H1 (cell line): Measurements from ENCODE around the gene DDA1. TPM values are rescaled to one million over a fixed set of nuclear protein-coding genes. Genes with fewer than 3 reads are reported as not detected.

Source experiments
- CTCF ChIA-PET: fragments of 300-600 bp; sonication (Branson Sonifier 250); formaldehyde crosslinking; loops from one replicate; lab custom pipeline; 2021; ENCODE audit not compliant: partially characterized antibody; lab: Charles Lee
- POLR2A ChIA-PET: fragments of 300-600 bp; sonication (Branson Sonifier 250); formaldehyde crosslinking; loops from one replicate; lab custom pipeline; 2021; ENCODE audit warnings: inconsistent platforms; ENCODE audit not compliant: partially characterized antibody; lab: Charles Lee
- DNase-seq, 2 experiments: peaks; one replicate each; pipeline versions ENCODE4 v3.0.0 to v3.0.0-alpha.2; 2010 to 2022; ENCODE audit warnings: low spot score in 2 of 2, low read depth in 1 of 2, mixed read lengths in 1 of 2
- FAIRE-seq: peaks from 2 replicates; lab custom pipeline; 2011; peaks lifted over from hg19 to GRCh38; lab: Jason Lieb, UNC
- H2AFZ ChIP-seq: 2 replicates; pipeline ENCODE4 v1.8.1; 2012; ENCODE audit warnings: low read length, inconsistent platforms
- H2AK5ac ChIP-seq: 2 replicates; pipeline ENCODE4 v1.6.1; 2013; ENCODE audit warnings: low read depth, low read length
- H2BK120ac ChIP-seq: replicated peaks from 2 replicates; pipeline ENCODE3; 2013; ENCODE audit warnings: low read depth, low read length, inconsistent platforms
- H2BK12ac ChIP-seq: 2 replicates; pipeline ENCODE4 v1.6.1; 2013; ENCODE audit warnings: low read depth, low read length
- H2BK15ac ChIP-seq: 2 replicates; pipeline ENCODE4 v1.6.1; 2013; ENCODE audit warnings: low read length
- H2BK20ac ChIP-seq: 2 replicates; pipeline ENCODE4 v1.6.1; 2013; ENCODE audit warnings: low read length
- H2BK5ac ChIP-seq: 2 replicates; pipeline ENCODE4 v1.6.1; 2013; ENCODE audit warnings: low read depth, low read length
- H3K14ac ChIP-seq: 2 replicates; pipeline ENCODE4 v1.6.1; 2013; ENCODE audit warnings: inconsistent platforms; ENCODE audit not compliant: insufficient read length
- H3K18ac ChIP-seq: 2 replicates; pipeline ENCODE4 v1.6.1; 2013; ENCODE audit warnings: low read length; ENCODE audit errors: extremely low read depth
- H3K23ac ChIP-seq: 2 replicates; pipeline ENCODE4 v1.6.1; 2013; ENCODE audit warnings: inconsistent platforms; ENCODE audit not compliant: insufficient read length
- H3K23me2 ChIP-seq: 2 replicates; pipeline ENCODE4 v1.6.1; 2013; ENCODE audit warnings: low read depth, low read length
- H3K27ac ChIP-seq: 2 replicates; pipeline ENCODE4 v1.6.1; 2011; ENCODE audit warnings: low read depth, low read length, inconsistent platforms
- H3K27me3 ChIP-seq, 4 experiments: replicated peaks in 1 of 4; 1 replicate in 1 of 4; 2 replicates in 3 of 4; pipeline versions ENCODE4 v1.6.1 to v1.8.1; 2011 to 2013; ENCODE audit warnings: low read length in 3 of 4, mild to moderate bottlenecking in 3 of 4, inconsistent platforms in 2 of 4, mixed read lengths in 2 of 4, moderate library complexity in 1 of 4; ENCODE audit not compliant: control insufficient read depth in 3 of 4, insufficient read depth in 3 of 4; ENCODE audit errors: extremely low read depth in 1 of 4
- H3K36me3 ChIP-seq, 4 experiments: 2 replicates each; pipeline versions ENCODE4 v1.6.1 to v1.8.1; 2011 to 2013; ENCODE audit warnings: mild to moderate bottlenecking in 4 of 4, low read length in 3 of 4, moderate library complexity in 2 of 4, control low read depth in 1 of 4, inconsistent platforms in 1 of 4; ENCODE audit not compliant: insufficient read depth in 4 of 4, control insufficient read depth in 2 of 4
- H3K4ac ChIP-seq: replicated peaks from 2 replicates; pipeline ENCODE3; 2013; ENCODE audit warnings: low read length, low read depth, mixed read lengths, inconsistent platforms; ENCODE audit not compliant: insufficient read length
- H3K4me1 ChIP-seq, 4 experiments: replicated peaks in 1 of 4; 1 replicate in 1 of 4; 2 replicates in 3 of 4; pipeline versions ENCODE4 v1.6.1 to v1.8.1; 2011 to 2013; ENCODE audit warnings: low read length in 3 of 4, inconsistent platforms in 2 of 4, mixed read lengths in 1 of 4; ENCODE audit not compliant: insufficient read depth in 4 of 4, control insufficient read depth in 3 of 4
- H3K4me2 ChIP-seq, 2 experiments: 2 replicates each; pipeline versions ENCODE4 v1.6.1 to v1.8.1; 2011 to 2013; ENCODE audit warnings: low read depth in 2 of 2, low read length in 2 of 2, control low read depth in 1 of 2, inconsistent platforms in 1 of 2, mild to moderate bottlenecking in 1 of 2; ENCODE audit not compliant: insufficient read depth in 1 of 2
- H3K4me3 ChIP-seq, 4 experiments: fragments of 200-600, 300-600 bp in 1 of 4; sonication (generic), shearing (Covaris generic), sonication (Bioruptor Twin) in 1 of 4; 2 replicates each; pipeline versions ENCODE4 v1.5.1 to v1.8.1; 2011 to 2016; ENCODE audit warnings: low read length in 4 of 4, low read depth in 3 of 4, control low read depth in 2 of 4, inconsistent platforms in 2 of 4, mild to moderate bottlenecking in 2 of 4, mixed read lengths in 1 of 4, moderate library complexity in 1 of 4; ENCODE audit not compliant: insufficient read depth in 2 of 4; ENCODE audit errors: extremely low read depth in 1 of 4
- H3K56ac ChIP-seq: replicated peaks from 2 replicates; pipeline ENCODE3; 2013; ENCODE audit warnings: low read depth, mild to moderate bottlenecking, mixed read lengths, low read length, inconsistent platforms; ENCODE audit not compliant: insufficient read length
- H3K79me1 ChIP-seq: 2 replicates; pipeline ENCODE4 v1.6.1; 2013; ENCODE audit warnings: low read depth, low read length, control low read depth
- H3K79me2 ChIP-seq, 2 experiments: 2 replicates each; pipeline versions ENCODE4 v1.6.1 to v1.8.1; 2012 to 2013; ENCODE audit warnings: low read length in 2 of 2, mild to moderate bottlenecking in 2 of 2, inconsistent platforms in 1 of 2; ENCODE audit not compliant: insufficient read depth in 2 of 2, control insufficient read depth in 1 of 2
- H3K9ac ChIP-seq, 4 experiments: replicated peaks in 1 of 4; 1 replicate in 1 of 4; 2 replicates in 3 of 4; pipeline versions ENCODE4 v1.6.1 to v1.8.1; 2011 to 2013; ENCODE audit warnings: low read depth in 3 of 4, low read length in 3 of 4, control low read depth in 2 of 4, mild to moderate bottlenecking in 2 of 4, moderate library complexity in 2 of 4, inconsistent platforms in 1 of 4; ENCODE audit errors: extremely low read depth in 1 of 4
- H3K9me3 ChIP-seq, 2 experiments: 2 replicates each; pipeline versions ENCODE4 v1.6.1 to v1.8.1; 2012 to 2013; ENCODE audit warnings: mild to moderate bottlenecking in 2 of 2, moderate library complexity in 2 of 2, control low read depth in 1 of 2, inconsistent platforms in 1 of 2, low read depth in 1 of 2, low read length in 1 of 2, mixed read lengths in 1 of 2; ENCODE audit not compliant: insufficient read depth in 2 of 2
- H4K20me1 ChIP-seq, 2 experiments: replicated peaks in 1 of 2; 2 replicates each; pipeline versions ENCODE3 to v1.8.1; 2011 to 2013; ENCODE audit warnings: inconsistent platforms in 2 of 2, low read length in 2 of 2, mild to moderate bottlenecking in 1 of 2; ENCODE audit not compliant: insufficient read depth in 2 of 2, control insufficient read depth in 1 of 2
- H4K5ac ChIP-seq: 2 replicates; pipeline ENCODE4 v1.6.1; 2013; ENCODE audit warnings: low read length, low read depth, mixed read lengths, inconsistent platforms; ENCODE audit not compliant: insufficient read length
- H4K8ac ChIP-seq: 2 replicates; pipeline ENCODE4 v1.8.0; 2013; ENCODE audit warnings: mild to moderate bottlenecking, moderate library complexity, low read length, inconsistent platforms; ENCODE audit not compliant: insufficient read depth; ENCODE audit errors: extremely low read depth
- H4K91ac ChIP-seq: replicated peaks from 2 replicates; pipeline ENCODE3; 2013; ENCODE audit warnings: low read length, mixed read lengths, inconsistent platforms; ENCODE audit not compliant: insufficient read length
- CTBP2 ChIP-seq: IDR thresholded peaks from 2 replicates; pipeline ENCODE4 v1.7.0; 2011; ENCODE audit warnings: borderline replicate concordance, mild to moderate bottlenecking, moderate library complexity, mixed read lengths, low read length; ENCODE audit not compliant: insufficient read depth, insufficient read length
- FOSL1 ChIP-seq: IDR thresholded peaks from 2 replicates; pipeline ENCODE4 v1.6.1; 2011; ENCODE audit warnings: mild to moderate bottlenecking, low read depth, low read length, moderate library complexity; ENCODE audit not compliant: insufficient read depth
- KDM5A ChIP-seq: fragments of 200-600 bp; IDR thresholded peaks from 2 replicates; pipeline ENCODE4 v1.7.1; 2012; ENCODE audit warnings: mild to moderate bottlenecking, low read length, inconsistent platforms, mixed read lengths
- MAX ChIP-seq: IDR thresholded peaks from 2 replicates; pipeline ENCODE4 v1.6.1; 2012; ENCODE audit warnings: inconsistent platforms
- NANOG ChIP-seq: IDR thresholded peaks from 2 replicates; pipeline ENCODE4 v1.6.1; 2011; ENCODE audit warnings: low read length, low read depth, mild to moderate bottlenecking, inconsistent platforms; ENCODE audit not compliant: insufficient read depth, poor library complexity, severe bottlenecking
- POU5F1 ChIP-seq: IDR thresholded peaks from 2 replicates; pipeline ENCODE4 v1.6.1; 2011; ENCODE audit warnings: low read depth, mild to moderate bottlenecking, low read length, moderate library complexity
- SIRT6 ChIP-seq: IDR thresholded peaks from one replicate; pipeline ENCODE4 v1.7.1; 2012; ENCODE audit warnings: low read length, inconsistent platforms
- WGBS, 2 experiments: shearing (Covaris generic) in 1 of 2; methylation state at CpG; one replicate each; pipeline versions ENCODE4 v1.1.6 to v1.1.7; 2013 to 2015; ENCODE audit warnings: low lambda C conversion rate in 2 of 2, mixed read lengths in 2 of 2, inconsistent platforms in 1 of 2, low coverage in 1 of 2, missing lambda C conversion rate in 1 of 2; ENCODE audit not compliant: insufficient replicate concordance in 2 of 2, insufficient coverage in 1 of 2, insufficient read length in 1 of 2; ENCODE audit errors: extremely low coverage in 1 of 2, missing lambda C conversion rate in 1 of 2; 5-methylcytosine and 5-hydroxymethylcytosine counted together
- polyA plus RNA-seq, 7 experiments: library from polyadenylated mRNA; depleted of rRNA in 3 of 7; stranded (reverse) in 5 of 7; unstranded in 2 of 7; fragments of >200 nt in 5 of 7; fragments of 200-250 nt in 2 of 7; gene quantifications; 1 replicate in 5 of 7; 2 replicates in 1 of 7; 4 replicates in 1 of 7; pipeline versions ENCODE4 v1.2.1 to v1.2.3, GENCODE V29; 2011 to 2013; ENCODE audit warnings: missing spikeins in 2 of 7, mixed read lengths in 2 of 7
- total RNA-seq: library from RNA; stranded (reverse); fragmentation: NEBNext Ultra II Directional; extraction: Animal tissue kit (Norgen Biotek cat#: 25700); gene quantifications from 2 replicates; pipeline ENCODE4 v1.2.1, GENCODE V29; 2021
- TF ChIP-seq, protein P1 (sequence below): IDR thresholded peaks from 2 replicates; pipeline ENCODE4 v1.6.1; 2011; ENCODE audit warnings: low read length, improper control_type of control experiment

The DDA1 gene
- total and polyA plus RNA-seq, 2 of the 8 experiments (the other 6 are each of a cell fraction or from before 2014, with no cell fraction given), result 29.2 to 34.5 TPM

GRCh38 chr19:17329366-17330261 lies 20.3 kb downstream of the DDA1 start:
- no peak for FAIRE-seq
- Histone ChIP-seq H2BK120ac (no peak overlapping the region), H3K4me1 (peaks cover 0 to 30% (median 22%) of the 10 kb centered on the region in 4 experiments; a peak in 6 of 7 replicates), H3K27me3 (no peaks in the 10 kb centered on the region; a peak in 1 of 7 replicates), H3K4me3 (peak overlapping the region in 2 of 4 experiments; percentile 60 to 95; a peak in 3 of 8 replicates), H2BK15ac (peak overlapping the region; percentile 100), H3K79me2 (no peaks in the 10 kb centered on the region), H3K23me2 (peaks cover 15% of the 10 kb centered on the region), H4K20me1 (peaks cover 0 to 14% of the 10 kb centered on the region in 2 experiments), H3K27ac (no peak overlapping the region), H3K18ac (peak overlapping the region; percentile 87; the same call in 1 of the 2 replicates), H4K91ac (no peak overlapping the region), H2BK20ac (no peak overlapping the region), H3K23ac (no peak overlapping the region), H3K56ac (no peak overlapping the region), H3K4ac (peak overlapping the region; percentile 53), H2BK12ac (no peak overlapping the region; the same call in 1 of the 2 replicates), H3K9me3 (no peaks in the 10 kb centered on the region), H4K5ac (no peak overlapping the region), H2AK5ac (0 out of 2 replicates have a peak overlapping the region, but pooled peaks have one; percentile 65), H3K14ac (no peak overlapping the region), H2AFZ (no peak overlapping the region), H2BK5ac (0 out of 2 replicates have a peak overlapping the region, but pooled peaks have one; percentile 16), H3K9ac (no peak overlapping the region), H3K4me2 (peak overlapping the region; percentile 72 to 81), H3K36me3 (peaks cover 0 to 7% (median 3%) of the 10 kb centered on the region in 4 experiments; a peak in 4 of 8 replicates), H3K79me1 (0 out of 2 replicates have a peak, but pooled peaks cover 2% of the 10 kb centered on the region), H4K8ac (peak overlapping the region; percentile 80; the same call in 1 of the 2 replicates)
- CTCF ChIA-PET, result interaction anchor here (0.9 to 3.2 kb wide), 7 partner anchors 11 to 277 kb away, joined by 3 to 13 read pairs (median 4); partner anchors contain the start of genes DDA1 and MRPL34
- no peak for DNase-seq
- WGBS, 2 experiments, result 83% methylated on average over 43 of the region's 51 CpGs; no CpG with 5 or more reads in 1 of the 2 experiments
- POLR2A ChIA-PET, result interaction anchor here (1.0 to 17.1 kb wide), 4 partner anchors 9 to 116 kb away, joined by 3 to 329 read pairs (median 52); partner anchors contain the start of genes ABHD8, ANO8, DDA1 and GTPBP3
- TF ChIP-seq NANOG, result no peak
- no peak for TF ChIP-seq KDM5A
- TF ChIP-seq POU5F1, result no peak
- TF ChIP-seq CTBP2, result no peak
- no peak for TF ChIP-seq SIRT6
- TF ChIP-seq FOSL1, result no peak
- TF ChIP-seq MAX, result 0 out of 2 replicates have a peak, but pooled peaks have one; percentile 16
- TF ChIP-seq, protein P1, sequence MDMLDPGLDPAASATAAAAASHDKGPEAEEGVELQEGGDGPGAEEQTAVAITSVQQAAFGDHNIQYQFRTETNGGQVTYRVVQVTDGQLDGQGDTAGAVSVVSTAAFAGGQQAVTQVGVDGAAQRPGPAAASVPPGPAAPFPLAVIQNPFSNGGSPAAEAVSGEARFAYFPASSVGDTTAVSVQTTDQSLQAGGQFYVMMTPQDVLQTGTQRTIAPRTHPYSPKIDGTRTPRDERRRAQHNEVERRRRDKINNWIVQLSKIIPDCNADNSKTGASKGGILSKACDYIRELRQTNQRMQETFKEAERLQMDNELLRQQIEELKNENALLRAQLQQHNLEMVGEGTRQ, result no peak
